Activated naive CD8-positive, alpha-beta T cell (primary cell): ENCODE data around the gene BACH2.
A peak's percentile ranks its signal among the peaks of the same experiment; 100 is the strongest.
"Not testable (repeated sequence)": the region's sequence is repeated elsewhere in the genome, so short reads cannot be mapped to it uniquely, and the experiment has no call there.

Experiments used
- H3K27ac Mint-ChIP-seq: one replicate; pipeline ENCODE4 v1.8.0; 2021; ENCODE audit warnings: mixed read lengths
- H3K27me3 Mint-ChIP-seq: one replicate; pipeline ENCODE4 v1.8.0; 2021; ENCODE audit warnings: mixed read lengths
- H3K36me3 Mint-ChIP-seq: one replicate; pipeline ENCODE4 v1.8.0; 2021; ENCODE audit warnings: mixed read lengths
- H3K4me1 Mint-ChIP-seq: one replicate; pipeline ENCODE4 v1.8.0; 2021; ENCODE audit warnings: low read depth, mixed read lengths
- H3K4me3 Mint-ChIP-seq: one replicate; pipeline ENCODE4 v1.8.0; 2021; ENCODE audit warnings: mild to moderate bottlenecking, mixed read lengths
- H3K9me3 Mint-ChIP-seq: one replicate; pipeline ENCODE4 v1.8.0; 2021; ENCODE audit warnings: low read depth, mixed read lengths

The BACH2 gene

DNA sequence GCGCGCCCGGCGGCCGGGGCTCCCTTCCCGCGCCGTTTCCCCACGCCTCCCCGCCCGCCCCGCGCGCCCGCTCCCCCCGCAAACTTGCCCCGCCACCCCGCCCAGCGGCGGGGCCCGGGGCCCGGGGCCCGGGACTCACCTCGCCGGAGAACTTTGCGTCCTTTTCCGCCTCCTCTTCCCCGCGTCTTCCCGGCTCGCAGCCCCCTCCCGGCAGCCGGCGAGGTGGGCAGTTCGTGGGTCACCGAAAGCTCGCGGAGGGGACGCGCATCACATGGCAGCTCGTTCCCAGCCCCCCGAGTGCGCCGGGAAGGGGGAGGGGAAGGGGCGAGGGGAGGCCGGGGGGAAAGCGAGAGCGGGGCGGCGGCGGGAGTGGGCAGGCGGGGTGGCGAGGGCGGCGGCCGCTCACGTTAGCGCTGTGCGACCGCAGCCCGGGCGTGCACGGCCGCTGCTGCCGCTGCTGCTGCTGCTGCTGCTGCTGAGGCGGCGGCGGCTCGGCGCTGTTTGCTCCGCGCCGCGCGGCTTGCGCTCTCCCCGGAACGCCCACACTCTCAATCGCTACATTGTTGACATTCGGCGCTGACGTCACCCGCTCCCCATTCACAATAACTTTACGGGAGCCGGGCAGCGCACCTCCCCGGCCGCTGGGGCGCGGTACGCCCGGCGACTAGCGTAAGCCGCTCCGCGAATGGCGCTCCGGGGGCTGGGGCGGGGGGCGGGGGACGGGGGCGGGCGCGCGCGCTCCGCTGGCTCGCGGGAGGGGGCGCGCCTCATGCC is at the start of gene BACH2:
Gene BACH2, minus strand, starts transcription at position 503 of the 774 bp plus-strand sequence. CDS start 287,999 bp downstream, outside the sequence.
- Mint-ChIP-seq H3K27me3 (no peaks in the 10 kb centered on the region), H3K4me1 (peaks cover 47% of the 10 kb centered on the region), H3K36me3 (peaks cover 13% of the 10 kb centered on the region), H3K9me3 (no peaks in the 10 kb centered on the region), H3K4me3 (peak within 1 kb of the TSS; percentile 96), H3K27ac (peak within 1 kb of the TSS; percentile 99)

DNA sequence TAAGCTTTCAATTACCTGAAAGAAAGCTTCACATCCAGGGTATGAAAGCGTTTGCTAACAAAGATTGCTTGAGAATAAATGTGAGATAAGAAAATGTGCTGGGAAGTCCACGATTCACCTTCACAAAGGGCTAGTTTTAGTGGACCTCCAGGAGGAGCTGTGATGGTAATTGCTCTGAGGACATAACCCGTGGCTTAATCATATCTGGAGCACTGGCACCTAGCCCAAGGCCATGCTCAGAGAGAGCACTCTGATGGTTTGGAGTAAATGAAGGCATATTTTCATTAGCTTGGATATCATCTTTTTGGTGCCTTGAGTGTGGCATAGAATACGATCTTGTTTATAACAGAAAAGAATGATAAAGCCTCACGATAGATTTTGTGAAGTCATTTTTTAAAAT is 46.9 kb upstream of the BACH2 start:
- H3K36me3 Mint-ChIP-seq, result peaks cover 7% of the 10 kb centered on the region
- peaks cover 7% of the 10 kb centered on the region for H3K4me1 Mint-ChIP-seq
- H3K27ac Mint-ChIP-seq, result no peak overlapping the region
- H3K4me3 Mint-ChIP-seq, result no peak overlapping the region
- no peaks in the 10 kb centered on the region for H3K9me3 Mint-ChIP-seq
- no peaks in the 10 kb centered on the region for H3K27me3 Mint-ChIP-seq

DNA sequence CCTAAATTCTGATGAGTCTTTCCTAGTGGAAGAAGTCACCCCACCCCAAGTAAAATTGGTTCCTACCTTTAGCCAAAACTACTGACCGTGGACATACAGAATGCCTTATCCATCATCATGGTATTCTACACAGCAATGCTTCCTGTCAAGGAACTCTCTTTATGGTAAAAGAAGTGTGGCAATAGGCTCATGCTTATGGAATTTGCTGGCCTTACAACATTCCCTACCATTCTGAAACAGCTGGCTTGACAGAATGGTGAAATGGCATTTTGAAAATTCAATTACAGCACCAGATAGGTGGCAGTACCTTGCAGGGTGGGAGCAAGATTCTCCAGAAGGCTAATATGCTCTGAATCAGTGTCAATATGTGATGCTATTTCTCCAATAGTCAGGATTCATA is 41.8 kb upstream of the BACH2 start:
- H3K27me3 Mint-ChIP-seq, result no peaks in the 10 kb centered on the region
- H3K27ac Mint-ChIP-seq, result no peak overlapping the region
- no peaks in the 10 kb centered on the region for H3K4me1 Mint-ChIP-seq
- no peaks in the 10 kb centered on the region for H3K9me3 Mint-ChIP-seq
- H3K4me3 Mint-ChIP-seq, result no peak overlapping the region
- peaks cover 14% of the 10 kb centered on the region for H3K36me3 Mint-ChIP-seq

DNA sequence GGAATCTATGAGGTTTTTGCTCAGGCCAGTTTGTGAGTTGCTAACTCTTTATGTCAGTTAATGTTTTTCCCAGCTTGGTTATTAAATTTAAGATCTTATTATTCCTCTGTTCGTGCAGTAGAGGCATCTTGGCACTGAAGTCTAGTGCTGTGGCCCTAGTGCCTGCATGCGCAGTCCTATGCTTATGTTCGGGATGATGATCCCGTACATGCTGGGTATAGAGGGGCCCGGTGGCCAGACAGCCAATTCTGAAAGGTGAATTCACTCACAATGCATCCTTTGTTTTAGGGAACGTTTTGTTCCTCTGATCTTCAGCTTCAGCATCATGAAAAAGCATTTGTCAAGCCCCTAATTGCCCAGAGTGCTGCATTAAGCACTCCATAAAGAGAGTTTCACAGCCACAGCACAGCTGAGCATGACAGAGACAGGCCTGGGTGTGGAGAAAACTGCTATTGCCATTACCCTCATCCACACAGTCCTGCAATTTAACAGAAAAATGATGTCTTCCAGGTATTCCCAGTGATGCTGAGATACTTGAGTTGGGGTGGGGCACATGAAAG is 39.8 kb upstream of the BACH2 start:
- no peaks in the 10 kb centered on the region for H3K27me3 Mint-ChIP-seq

DNA sequence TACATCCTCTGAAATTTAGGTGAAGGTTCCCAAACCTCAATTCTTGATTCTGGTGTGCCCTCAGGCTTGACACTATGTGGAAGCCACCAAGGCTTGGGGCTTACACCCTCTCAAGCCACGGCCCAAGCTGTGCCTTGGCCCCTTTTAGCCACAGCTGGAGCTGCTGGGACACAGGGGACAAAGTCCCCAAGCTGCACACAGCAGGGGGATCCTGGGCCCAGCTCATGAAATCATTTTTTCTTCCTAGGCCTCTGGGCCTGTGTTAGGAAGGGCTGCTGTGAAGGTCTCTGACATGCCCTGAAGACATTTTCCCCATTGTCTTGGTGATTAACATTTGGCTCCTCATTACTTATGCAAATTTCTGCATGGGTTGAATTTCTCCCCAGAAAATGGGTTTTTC is 37.3 kb upstream of the BACH2 start:
- no peak overlapping the region for H3K4me3 Mint-ChIP-seq
- H3K4me1 Mint-ChIP-seq, result peaks cover 3% of the 10 kb centered on the region
- no peak overlapping the region for H3K27ac Mint-ChIP-seq

More for the DNA sequence above, 39.8 kb upstream of the BACH2 start:
- Mint-ChIP-seq H3K4me3 (no peak overlapping the region), H3K9me3 (no peaks in the 10 kb centered on the region), H3K4me1 (no peaks in the 10 kb centered on the region), H3K27ac (no peak overlapping the region), H3K36me3 (peaks cover 27% of the 10 kb centered on the region)

DNA sequence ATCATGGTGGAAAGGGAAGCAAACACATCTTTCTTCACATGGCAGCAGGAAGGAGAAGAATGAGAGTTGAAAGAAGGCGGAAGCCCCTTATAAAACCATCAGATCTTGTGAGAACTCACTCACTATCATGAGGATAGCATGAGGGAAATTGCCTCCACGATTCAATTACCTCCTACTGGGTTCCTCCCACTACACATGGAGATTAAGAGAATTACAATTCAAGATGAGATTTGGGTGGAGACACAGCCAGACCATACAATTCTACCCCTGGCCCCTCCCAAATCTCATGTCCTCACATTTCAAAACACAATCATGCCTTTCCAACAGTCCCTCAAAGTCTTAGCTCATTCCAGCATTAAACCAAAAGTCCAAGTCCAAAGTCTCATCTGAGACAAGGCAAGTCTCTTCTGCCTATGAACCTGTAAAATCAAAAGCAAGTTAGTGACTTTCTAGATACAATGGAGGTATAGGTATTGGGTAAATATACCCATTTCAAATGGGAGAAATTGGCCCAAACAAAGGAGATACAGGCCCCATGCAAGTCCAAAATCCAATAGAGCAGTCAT is 36.4 kb upstream of the BACH2 start:
- peaks cover 23% of the 10 kb centered on the region for H3K36me3 Mint-ChIP-seq
- H3K27ac Mint-ChIP-seq, H3K27me3 Mint-ChIP-seq, H3K4me1 Mint-ChIP-seq, H3K9me3 Mint-ChIP-seq, H3K4me3 Mint-ChIP-seq: not testable (repeated sequence)

More for the DNA sequence above, 37.3 kb upstream of the BACH2 start:
- Mint-ChIP-seq H3K9me3 (no peaks in the 10 kb centered on the region), H3K36me3 (peaks cover 23% of the 10 kb centered on the region), H3K27me3 (no peaks in the 10 kb centered on the region)

DNA sequence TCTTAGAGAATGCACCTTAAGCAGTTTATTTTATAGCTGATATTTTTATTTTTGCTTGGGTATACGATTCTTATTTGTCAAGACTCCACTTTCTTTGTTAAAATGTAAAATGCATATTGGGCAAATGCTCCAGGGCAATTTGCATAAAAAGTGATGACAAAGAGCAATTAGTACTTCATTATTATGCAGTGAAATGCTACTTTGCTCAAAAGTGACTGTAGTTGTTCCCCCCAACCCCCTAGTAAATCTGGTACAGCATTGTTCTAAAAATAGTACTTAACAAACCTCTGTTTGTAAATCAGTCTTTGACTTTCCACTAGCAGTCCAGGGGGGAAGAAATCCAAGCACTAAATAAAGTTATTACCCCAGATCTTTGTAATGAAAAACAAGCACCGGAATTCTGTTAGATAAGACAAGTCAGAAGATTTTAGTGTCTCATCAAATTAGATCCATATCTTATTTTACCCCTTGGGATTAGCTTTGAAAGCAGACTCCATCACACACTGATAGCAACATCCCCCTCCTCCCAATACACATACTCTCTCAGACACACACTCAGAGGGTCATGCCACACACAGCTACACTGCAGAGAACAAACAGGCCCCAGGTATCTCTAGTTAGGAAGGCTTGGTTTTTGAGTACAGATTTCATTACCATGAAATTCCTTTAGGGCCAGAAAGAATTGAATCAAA is 32.9 kb upstream of the BACH2 start:
- Mint-ChIP-seq H3K27me3 (no peaks in the 10 kb centered on the region), H3K27ac (no peak overlapping the region), H3K36me3 (peaks cover 23% of the 10 kb centered on the region), H3K9me3 (no peaks in the 10 kb centered on the region), H3K4me1 (peaks cover 26% of the 10 kb centered on the region), H3K4me3 (no peak overlapping the region)

DNA sequence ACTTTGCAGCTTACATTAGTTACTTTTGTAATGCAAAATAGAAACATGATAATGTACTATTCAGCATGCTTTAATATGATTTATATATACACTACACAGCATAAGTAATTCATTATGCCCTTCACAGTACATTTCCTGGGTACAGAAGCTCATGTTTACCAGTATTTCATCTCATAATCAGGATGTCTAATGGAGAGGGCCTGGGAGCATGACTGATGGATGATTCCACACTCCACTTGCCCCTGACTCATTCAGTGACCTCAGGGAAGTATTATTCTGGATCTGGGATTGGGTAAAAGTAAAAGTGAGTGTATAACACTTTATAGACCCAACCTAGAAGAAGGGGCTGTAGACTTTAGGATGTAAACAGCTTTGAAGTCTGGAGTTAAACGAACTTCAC is 31.4 kb upstream of the BACH2 start:
- Mint-ChIP-seq H3K27me3 (no peaks in the 10 kb centered on the region), H3K4me1 (peaks cover 29% of the 10 kb centered on the region)

DNA sequence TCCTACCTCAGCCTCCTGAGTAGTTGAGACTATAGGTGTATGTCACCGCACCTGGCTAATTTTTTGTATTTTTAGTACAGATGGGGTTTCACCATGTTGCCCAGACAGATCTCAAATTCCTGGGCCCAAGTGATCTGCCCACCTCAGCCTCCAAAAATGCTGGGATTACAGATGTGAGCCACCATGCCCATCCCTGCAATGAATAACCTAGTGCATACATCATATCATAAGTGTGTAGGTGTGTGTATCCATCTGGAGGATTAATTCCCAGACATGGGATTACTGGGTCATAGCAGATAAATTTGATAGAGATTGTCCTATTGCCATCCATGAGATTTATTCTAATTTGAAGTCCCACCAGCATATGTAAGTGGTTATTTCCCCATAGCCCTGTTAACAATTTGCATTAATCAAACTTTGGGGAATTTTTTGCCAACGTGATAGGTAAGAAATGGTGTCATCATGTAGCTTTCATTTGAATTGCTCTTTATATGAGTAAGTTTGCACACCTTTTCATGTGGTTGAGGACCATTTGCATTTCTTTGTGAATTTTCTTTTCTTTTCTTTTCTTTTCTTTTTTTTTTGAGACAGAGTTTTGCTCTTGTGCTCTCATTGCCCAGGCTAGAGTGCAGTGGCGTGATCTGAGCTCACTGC is 29.9 kb upstream of the BACH2 start:
- no peak overlapping the region for H3K4me3 Mint-ChIP-seq
- peaks cover 5% of the 10 kb centered on the region for H3K36me3 Mint-ChIP-seq
- no peaks in the 10 kb centered on the region for H3K27me3 Mint-ChIP-seq
- H3K27ac Mint-ChIP-seq, result peak overlapping the region; percentile 41
- H3K4me1 Mint-ChIP-seq, result peaks cover 32% of the 10 kb centered on the region
- no peaks in the 10 kb centered on the region for H3K9me3 Mint-ChIP-seq

More for the DNA sequence above, 31.4 kb upstream of the BACH2 start:
- Mint-ChIP-seq H3K36me3 (peaks cover 13% of the 10 kb centered on the region), H3K27ac (no peak overlapping the region), H3K4me3 (no peak overlapping the region), H3K9me3 (no peaks in the 10 kb centered on the region)

DNA sequence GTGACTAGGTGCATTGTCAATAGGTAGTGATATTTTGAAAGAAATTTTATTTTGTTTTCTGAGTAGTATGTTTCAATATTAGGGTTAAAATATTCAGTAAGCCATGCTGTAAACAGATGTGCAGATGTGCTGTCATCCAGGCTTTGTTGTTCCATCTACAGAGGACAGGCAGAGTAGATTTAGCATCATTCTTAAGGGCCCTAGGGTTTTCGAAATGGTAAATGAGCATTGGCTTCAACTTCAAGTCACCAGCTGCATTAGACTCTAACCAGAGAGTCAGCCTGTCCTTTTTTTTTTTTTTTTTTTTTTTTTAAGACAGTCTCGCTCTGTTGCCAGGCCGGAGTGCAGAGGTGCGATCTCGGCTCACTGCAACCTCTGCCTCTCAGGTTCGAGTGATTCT is 27.1 kb upstream of the BACH2 start:
- peaks cover 57% of the 10 kb centered on the region for H3K4me1 Mint-ChIP-seq
- no peaks in the 10 kb centered on the region for H3K27me3 Mint-ChIP-seq
- H3K9me3 Mint-ChIP-seq, result no peaks in the 10 kb centered on the region
- H3K27ac Mint-ChIP-seq, result no peak overlapping the region
- peaks cover 2% of the 10 kb centered on the region for H3K36me3 Mint-ChIP-seq
- no peak overlapping the region for H3K4me3 Mint-ChIP-seq

DNA sequence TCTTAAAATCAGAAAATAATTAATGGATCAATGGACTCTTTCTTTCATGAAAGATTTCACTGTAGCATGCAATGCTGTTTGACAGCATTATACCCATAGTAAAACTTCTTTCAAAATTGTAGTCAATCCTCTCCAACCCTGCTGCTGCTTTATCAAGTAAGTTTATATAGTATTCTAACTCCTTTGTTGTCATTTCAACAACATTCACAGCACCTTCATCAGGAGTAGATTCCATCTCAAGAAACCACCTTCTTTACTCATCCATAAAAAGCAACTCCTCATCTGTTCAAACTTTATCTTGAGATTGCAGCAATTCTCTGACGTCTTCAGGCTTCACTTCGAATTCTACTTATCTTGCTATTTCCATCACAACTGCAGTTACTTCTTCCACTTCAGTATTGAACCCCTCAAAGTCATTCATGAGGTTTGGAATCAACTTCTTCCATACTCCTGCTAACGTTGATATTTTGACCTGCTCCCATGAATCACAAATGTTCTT is 26.4 kb upstream of the BACH2 start:
- peaks cover 2% of the 10 kb centered on the region for H3K36me3 Mint-ChIP-seq
- H3K4me1 Mint-ChIP-seq, result peaks cover 57% of the 10 kb centered on the region
- H3K27me3 Mint-ChIP-seq, result no peaks in the 10 kb centered on the region
- no peaks in the 10 kb centered on the region for H3K9me3 Mint-ChIP-seq
- H3K4me3 Mint-ChIP-seq, result no peak overlapping the region
- no peak overlapping the region for H3K27ac Mint-ChIP-seq

DNA sequence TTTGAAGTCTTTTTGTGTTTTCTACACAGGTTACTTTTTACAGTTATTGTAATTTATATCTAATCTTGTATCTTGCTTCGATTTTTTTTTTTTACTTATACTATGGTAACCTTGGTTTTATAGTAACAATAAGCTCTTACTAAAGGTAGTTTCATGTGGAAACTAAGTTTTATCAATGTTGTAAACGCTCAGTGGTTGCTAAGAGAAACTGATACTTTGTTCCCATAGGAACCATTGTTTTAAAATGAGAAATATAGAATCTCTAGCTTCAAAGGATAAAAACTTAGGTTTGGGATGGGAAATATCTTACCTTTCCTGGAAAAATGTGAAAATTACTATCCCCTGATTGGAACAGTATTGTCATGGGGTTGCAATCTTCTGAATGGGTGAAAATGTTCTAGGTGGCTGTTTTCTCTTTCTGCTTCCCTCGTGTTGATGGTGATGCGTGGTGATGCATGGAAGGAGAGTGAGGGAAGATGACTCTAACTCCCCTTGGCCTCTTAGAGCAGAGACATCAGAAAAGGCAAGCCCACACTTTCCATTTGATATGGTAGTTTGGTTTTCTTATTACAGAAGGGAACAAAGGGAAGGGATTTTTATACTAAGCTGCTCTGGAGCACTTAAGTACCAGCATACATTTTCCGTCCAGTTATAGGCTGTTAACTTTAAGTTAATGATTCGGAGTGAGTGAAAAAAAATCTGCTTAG is 23.5 kb upstream of the BACH2 start:
- Mint-ChIP-seq H3K4me3 (no peak overlapping the region), H3K27ac (peak overlapping the region; percentile 91), H3K4me1 (peaks cover 39% of the 10 kb centered on the region)

DNA sequence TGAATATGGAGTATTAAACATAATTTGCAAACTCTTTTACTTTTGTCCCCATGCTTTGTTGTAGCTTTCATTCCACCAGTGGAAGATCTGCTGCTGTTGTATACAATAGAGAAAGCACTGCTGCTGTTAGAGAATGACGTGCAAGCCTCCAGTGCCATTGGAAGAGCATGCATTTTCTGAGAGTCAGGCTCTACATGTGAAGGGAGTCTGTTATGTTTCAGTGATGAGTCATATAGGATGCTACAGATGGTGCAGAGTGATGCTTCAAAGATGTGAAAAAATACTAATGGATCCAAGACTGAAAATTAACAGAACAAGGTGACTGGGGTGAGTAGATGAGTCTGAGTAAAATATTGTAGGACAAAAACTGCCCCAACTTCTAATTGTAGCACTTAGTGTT is 22.4 kb upstream of the BACH2 start:
- Mint-ChIP-seq H3K9me3 (no peaks in the 10 kb centered on the region), H3K27me3 (no peaks in the 10 kb centered on the region), H3K4me3 (no peak overlapping the region), H3K4me1 (peaks cover 34% of the 10 kb centered on the region), H3K27ac (peak overlapping the region; percentile 58), H3K36me3 (no peaks in the 10 kb centered on the region)

More for the DNA sequence above, 23.5 kb upstream of the BACH2 start:
- Mint-ChIP-seq H3K27me3 (no peaks in the 10 kb centered on the region), H3K36me3 (peaks cover 2% of the 10 kb centered on the region), H3K9me3 (no peaks in the 10 kb centered on the region)

DNA sequence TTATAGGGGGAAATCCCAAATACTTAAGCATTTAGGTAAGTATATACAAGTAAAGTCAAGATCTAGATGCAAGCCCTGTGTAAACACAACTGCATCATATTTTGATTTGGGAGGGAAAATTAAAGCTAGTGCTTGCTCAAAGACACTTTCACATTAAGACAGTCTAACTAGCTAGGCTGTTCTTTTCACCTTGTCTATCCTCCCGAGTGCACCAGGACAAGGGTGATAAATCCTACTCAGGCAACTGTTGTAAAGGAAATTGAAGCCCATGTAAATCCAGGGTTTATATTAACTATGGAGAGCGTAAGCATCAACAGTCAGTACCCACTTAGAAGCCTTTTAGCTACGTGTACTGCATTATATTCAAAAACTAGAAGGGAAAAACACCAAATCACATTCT is 19.3 kb upstream of the BACH2 start:
- H3K27me3 Mint-ChIP-seq, result no peaks in the 10 kb centered on the region
- no peak overlapping the region for H3K27ac Mint-ChIP-seq
- H3K36me3 Mint-ChIP-seq, result no peaks in the 10 kb centered on the region
- H3K4me1 Mint-ChIP-seq, result peaks cover 23% of the 10 kb centered on the region
- H3K9me3 Mint-ChIP-seq, result no peaks in the 10 kb centered on the region
- H3K4me3 Mint-ChIP-seq, result no peak overlapping the region
